ELF-1 (cell line): ENCODE results near the gene GPALPP1.
"Not testable (repeated sequence)": the region's sequence is repeated elsewhere in the genome, so short reads cannot be mapped to it uniquely, and the experiment has no call there.

Source experiments
- DNase-seq: peaks from one replicate; pipeline ENCODE4 v3.0.0-alpha.2; 2016; ENCODE audit warnings: low read depth, low spot score

The GPALPP1 gene

GRCh38 chr13:44989071-44989889, at the start of gene GPALPP1, which contains the start of gene NUFIP1:
Gene GPALPP1 (plus strand): TSS chr13:44989538. CDS start chr13:44989655, 117 bp downstream.
Gene NUFIP1 (minus strand): TSS chr13:44989471. CDS start chr13:44989436, 35 bp downstream.
- peak; percentile 93 for DNase-seq

DNA sequence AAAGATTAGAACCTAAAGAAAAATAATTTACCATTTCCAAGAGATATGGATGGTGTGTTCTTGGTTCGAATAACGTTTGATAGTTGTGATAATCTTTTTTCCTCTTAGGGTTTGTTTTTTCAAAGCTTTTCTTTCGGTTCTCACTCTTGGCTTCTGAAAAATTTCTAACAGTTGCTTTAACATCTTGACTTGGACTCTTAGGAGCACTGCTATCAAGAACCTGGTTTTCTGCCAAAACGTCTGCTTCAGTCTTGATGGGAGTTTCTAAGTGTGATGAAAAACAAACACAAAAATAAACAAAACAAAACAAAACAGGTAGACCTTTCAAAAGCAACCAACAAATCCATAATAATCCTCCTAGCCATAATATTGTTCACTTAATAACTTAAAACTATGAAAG, 45.9 kb upstream of the GPALPP1 start:
- not testable (repeated sequence) for DNase-seq

GRCh38 chr13:44951184-44951583, 38.2 kb upstream of the GPALPP1 start:
- DNase-seq: no peak

DNA sequence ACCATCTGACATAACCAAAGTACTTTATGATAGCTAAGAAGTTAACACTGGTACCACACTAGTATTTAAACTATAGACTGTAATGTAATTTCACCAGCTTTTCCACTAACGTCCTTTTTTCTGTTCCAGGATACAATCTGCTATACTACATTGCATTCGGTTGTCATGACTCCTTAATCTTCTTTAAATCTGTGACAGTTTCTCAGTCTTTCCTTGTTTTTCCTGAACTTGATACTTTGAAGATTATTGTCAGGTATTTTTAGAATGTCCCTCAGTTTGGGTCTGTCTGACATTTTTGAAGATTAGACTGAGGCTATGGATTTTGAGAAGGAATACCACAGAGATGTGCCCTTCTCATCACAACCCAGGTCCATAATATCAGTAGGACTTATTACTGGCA, 36.7 kb upstream of the GPALPP1 start:
- DNase-seq: no peak

DNA sequence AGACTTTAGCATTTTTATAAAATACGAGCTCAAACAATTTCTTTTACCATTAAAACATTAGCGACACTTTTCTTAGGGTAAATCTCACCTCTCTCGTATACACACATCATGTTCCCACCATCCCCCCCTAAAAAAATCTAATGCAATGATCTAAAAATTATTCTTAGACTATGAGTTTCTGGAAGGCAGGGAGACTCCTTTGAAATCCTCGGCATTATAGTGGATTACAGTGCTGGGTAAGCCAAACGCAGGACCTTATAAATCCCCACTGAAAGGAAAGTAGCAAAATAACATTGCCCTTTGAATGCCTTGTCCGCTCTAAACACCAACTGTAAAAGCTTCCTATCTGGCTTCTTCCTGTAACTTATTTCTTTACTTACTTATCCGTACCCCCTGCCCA, 35.1 kb upstream of the GPALPP1 start:
- no peak for DNase-seq

DNA sequence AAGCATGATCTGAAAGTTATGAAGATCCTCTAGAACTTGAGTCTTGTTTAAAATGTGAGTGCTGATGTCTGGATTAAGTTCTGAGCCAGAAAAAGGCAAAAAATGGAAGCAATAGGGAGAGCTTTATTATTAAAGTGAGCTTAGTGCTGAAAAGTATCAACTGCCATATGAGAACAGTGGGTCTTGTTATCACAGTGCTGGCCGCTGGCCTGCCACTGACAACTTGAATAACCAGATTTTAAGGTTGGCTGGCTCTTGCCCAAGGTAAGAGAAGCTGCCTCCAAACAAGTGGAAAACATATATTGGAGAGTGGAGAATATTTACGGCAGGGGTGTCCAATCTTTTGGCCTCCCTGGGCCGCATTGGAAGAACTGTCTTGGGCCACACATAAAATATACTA, 33.9 kb upstream of the GPALPP1 start:
- DNase-seq: no peak

DNA sequence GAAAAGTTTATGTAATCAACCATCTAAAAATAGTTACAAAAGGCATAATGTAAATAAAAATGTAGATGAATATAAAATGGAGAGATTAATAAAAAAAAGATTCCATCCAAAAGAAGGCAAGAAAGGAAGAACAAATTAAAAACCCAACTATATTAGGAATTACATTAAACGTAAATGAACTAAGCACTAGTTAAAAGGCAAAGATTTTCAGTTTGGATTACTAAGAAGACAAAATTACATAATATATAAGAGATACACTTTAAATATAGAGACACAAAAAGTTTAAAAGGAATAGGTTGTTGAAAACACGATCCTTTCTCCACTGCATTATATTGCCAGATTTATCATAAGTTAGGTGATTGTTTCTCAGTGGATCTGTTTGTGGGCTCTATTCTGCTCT, 27.3 kb upstream of the GPALPP1 start:
- no peak for DNase-seq

GRCh38 chr13:44967704-44968433, 21.5 kb upstream of the GPALPP1 start:
- no peak for DNase-seq

DNA sequence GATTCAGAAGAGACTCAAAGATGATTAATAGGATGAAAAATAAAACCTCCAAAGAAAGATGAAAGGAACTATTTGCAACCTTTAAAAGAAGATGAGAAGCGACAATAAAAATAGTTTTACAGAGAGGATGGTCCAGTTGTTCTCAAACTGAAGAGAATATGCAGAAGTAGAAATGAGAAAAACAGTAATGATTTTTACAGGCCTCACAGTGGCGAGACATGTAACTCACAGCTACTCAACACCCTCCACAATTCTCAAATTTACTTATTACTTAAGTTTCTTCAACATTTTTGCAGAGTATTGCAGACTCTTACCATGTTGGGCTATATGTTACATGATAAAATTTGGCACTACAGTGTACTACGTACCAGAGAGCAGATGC, 20.9 kb upstream of the GPALPP1 start:
- DNase-seq: no peak

DNA sequence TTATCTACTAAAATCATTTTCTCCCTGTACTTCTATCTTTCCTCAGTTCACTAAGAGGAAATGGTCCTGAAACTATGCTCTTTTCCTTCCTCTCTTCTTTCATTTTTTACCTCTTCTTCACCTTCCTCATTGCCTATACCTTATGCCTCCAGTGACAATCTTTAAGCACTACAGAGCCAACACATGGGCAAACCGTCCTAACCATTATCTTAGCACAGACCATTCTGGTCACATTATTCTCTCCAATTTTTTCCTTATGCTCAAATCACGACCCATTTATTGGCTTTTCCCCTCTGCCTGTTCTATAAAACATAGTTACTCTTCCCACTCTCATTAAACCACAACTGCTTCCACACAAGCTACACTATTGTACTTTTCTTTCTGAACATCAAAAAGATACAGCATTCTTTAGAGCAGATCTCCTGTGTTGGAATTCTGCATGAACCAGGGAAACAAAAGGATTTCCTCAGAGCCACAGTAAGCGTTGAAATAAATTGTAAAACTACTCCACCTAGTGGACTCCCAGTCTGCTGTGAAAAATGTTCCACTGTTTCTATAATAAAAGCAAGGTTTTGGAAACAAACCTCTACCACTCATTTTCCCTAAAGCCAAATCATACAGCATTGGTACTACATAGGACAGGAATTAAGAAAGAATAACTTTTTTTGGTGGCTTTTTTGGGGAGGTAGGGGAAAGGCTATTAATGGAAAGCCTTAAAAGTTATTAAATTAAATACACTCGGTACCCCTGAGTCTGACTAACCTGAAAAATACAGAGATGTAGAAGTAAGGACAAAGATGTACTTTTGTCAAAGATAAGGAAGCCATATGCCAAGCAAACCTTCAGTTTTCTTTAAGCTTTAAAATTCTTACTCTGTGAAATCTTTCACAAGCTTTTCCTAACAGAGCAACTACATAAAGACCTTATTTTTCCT, 19.5 kb upstream of the GPALPP1 start:
- peak; percentile 18 for DNase-seq

- no peak for DNase-seq
Observed at GRCh38 chr13:44971656-44972595, 17.4 kb upstream of the GPALPP1 start.

- no peak for DNase-seq
Observed at GRCh38 chr13:44972956-44973581, 16.3 kb upstream of the GPALPP1 start.

- DNase-seq: no peak
Observed at GRCh38 chr13:44974056-44974793, 15.1 kb upstream of the GPALPP1 start.

- DNase-seq: no peak
Observed at GRCh38 chr13:44976196-44976595, 13.1 kb upstream of the GPALPP1 start.

DNA sequence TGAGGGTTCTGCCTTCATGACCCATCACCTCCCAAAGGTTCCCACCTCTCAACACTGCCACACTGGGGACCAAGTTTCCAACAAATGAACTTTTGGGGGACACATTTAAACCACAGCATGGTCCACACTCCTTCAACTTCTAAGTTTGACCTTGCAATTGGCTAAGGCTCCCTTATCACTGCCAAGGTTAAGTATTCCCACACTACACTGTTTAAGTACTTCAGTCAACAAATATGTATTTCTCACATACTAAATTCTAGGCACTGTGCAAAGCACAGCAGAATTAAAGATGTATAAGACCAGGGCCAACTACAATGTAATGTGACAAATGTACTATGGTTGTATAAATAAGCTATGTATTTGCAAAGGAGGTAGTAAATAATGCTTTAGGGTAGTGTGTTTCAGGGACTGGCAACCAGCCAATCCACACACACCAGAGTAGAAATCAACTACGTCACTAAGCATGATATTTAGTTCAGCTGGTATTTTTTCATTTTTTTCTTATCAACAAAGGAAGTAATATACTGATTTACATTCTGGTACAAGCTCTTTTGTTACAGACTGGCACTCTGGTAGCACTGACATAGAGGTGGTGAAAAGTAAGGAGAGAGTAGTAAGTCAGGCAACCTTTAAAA, 12.3 kb upstream of the GPALPP1 start:
- DNase-seq: no peak

GRCh38 chr13:44978328-44978727, 11.0 kb upstream of the GPALPP1 start:
- DNase-seq: no peak

DNA sequence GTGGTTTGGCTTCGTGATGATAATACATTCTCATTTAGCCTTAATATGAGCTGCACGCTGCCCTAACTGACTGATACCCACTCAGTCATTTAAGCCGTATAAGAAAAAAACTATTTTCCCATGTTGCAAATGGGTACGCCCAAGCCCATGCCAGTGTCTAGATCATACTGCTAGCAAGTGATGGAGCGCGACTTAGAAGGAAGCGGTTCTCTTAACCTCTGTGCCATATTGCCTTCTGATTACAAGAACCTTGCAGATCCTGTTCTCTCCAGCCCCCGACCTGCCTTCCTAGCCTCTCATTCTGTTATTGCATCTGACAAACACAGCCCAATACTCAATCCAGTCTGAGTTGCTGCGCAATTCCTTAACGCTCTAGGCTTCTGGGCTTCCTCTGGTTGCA, 603 bp downstream of the GPALPP1 start:
- DNase-seq: peak; percentile 33

- no peak for DNase-seq
Observed at GRCh38 chr13:45003417-45003816, 14.1 kb downstream of the GPALPP1 start.

DNA sequence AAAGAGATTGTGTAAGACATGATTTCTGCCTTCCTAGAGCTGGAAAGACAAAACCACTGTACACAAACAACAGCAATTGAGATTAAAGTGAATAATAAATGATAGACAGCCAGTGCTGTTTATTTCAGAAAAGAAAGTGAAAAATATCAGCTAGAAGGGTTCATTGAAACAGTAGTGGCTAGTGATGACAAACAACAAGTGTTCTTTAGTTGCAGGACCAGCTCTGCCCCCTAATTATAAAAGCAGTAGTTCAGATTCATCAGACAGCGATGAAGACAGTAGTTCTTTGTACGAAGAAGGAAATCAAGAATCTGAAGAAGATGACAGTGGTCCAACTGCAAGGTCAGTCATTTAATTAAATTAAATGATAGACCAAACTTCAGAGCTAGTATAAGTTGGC, 14.8 kb downstream of the GPALPP1 start:
- DNase-seq: no peak
